ENCODE measurements around the gene APBB1.
"Not testable (repeated sequence)": the region's sequence is repeated elsewhere in the genome, so short reads cannot be mapped to it uniquely, and the experiment has no call there.

The APBB1 gene

DNA sequence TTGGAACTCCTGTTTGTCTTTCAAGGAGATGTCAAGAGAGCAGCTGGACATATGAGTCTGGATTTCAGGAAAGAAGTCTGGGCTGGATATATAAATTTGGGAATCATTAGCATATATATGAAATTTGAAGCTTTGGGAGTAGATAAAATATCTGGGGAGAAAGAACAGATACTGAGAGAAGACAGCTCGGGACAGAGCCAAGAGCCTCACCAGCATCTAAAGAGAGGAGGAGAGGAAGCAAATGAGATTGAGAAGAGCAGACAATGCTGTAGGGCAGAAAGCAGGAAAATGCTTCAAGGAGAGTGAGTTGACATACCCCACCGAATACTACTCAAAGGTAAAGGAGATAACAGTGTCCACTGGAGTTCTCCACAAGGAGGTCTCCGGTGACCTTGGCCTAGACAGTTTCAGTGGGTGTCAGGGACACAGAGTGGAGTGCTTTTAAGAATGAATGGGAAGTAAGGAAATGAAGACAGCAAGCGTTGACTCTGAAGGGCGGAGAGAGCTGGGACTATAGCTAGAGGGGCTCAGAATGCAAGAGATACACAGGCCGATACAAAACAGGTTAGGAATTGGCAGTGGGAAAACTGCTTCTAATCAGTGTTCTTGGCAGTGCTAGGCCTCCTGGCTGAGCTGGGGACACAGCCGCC, 862 bp downstream of the APBB1 start:
- no peak for DNase-seq (ENCODE audit: low read depth)

DNA sequence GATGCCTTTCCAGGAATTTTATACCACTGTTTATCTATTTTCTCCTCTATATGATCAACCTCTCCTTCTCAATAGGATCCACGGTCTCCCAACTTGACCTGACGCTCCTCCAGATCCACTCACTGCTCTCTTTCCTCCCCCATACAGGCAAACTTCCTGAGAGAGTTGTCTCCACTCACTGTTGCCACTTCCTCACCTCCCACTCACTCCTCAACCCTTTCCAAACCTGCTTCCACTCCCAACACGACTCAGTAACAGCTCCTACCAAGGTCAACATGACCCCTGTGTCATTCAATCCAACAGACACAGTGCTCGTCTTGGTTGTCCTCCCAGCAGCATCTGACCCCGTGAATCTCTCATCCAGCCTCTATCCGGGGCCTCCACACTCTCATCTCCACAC, 3.1 kb downstream of the APBB1 start:
- DNase-seq (ENCODE audit: low read depth): no peak

DNA sequence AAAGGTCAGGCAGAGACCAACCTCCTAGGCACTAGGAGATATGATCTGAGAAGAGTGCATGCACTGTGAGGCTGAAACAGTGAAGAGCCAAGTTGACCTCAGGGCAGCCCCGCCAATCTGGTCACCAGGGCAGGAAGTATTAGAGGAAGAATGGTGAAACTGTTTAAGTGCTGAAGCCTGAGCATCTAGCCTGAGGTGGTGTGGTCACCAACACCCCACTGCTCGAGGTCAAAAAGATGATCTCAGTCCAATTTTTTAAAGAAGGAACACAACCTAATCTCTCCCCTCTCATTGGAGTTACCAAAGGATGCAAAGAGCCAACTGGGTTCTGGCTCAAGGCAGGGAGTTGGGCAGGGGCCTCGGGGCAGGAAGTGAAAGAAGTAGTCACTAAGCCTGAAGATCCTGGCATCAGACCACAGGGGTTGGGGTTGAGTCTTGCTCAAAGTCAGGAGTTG, 4.0 kb downstream of the APBB1 start:
- DNase-seq (ENCODE audit: low read depth): no peak

DNA sequence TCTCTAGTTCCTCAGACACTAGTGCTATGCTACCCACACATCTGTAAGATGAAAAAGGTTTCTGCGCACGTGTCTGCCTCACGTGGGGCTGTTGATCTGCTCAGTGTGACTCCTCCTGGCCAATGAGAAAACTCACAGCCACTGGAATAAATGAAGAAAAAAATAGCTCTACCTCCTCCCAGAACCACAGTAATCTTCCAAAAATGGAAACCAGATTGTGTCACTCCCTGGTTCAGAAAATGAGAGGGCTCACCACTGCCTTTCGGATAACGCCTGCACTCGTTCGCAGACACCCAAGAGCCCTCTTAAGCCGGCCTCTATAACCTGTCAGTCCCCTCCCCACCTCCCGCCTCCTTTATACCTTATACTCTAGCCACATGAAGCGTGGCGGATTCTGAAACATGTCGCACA, 5.1 kb downstream of the APBB1 start:
- DNase-seq (ENCODE audit: low read depth): no peak

DNA sequence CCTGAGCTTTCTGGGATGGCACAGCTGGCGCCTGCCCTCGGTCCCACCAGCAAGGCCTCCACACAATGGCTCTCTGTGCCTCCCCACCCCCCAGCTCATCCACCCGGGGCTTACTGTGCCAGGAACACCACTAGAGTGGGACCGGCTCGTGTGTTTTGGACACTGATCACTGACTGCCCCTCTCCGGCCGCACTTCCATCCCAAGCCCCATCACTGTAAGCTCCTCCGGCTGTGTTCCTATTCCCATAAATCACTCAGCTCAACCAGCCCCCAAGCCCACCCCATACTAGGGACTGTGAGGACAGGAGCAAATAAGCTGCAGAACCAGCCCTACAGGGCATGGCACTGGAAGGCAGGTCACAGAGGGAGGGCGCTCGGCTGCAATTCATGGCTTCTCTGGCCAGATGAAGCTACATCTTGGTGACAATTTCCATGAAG, 7.3 kb downstream of the APBB1 start:
- DNase-seq (ENCODE audit: low read depth): no peak

DNA sequence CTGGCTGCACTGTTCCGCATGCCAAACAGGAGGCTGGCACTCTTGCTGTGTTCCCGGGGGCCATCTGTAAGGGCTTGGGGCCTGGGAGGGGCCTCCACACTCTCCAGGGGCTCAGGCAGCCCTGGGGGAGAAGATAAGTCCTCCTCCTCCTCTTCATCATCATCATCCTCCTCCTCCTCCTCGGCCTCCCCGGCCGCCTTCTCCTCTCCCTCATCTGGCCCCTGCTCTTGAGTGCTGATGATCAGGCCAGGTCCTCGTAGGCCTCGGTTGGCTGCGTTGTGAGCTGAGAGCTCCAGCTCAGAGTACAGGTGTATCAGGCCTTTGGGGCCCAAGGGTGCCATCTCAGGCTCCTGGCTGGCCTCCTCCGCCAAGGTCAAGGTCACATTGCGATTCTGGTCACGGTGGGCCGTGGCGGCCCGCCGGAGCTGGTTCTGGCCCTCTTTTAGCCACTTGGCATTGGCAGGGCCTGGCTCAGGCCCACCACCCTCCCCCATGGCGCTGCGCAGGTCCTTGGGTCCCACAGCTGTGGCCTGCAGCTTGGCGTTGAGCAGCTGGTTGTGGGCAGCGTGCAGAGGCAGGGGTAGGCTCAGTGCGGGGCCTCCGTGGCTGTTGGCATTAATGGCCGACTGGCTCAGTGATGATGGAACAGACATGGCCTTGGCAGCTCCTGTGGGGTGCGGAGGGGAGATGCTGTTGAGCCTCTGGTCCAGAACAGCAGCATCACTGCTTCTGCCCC, 8.0 kb downstream of the APBB1 start:
- DNase-seq (ENCODE audit: low read depth): no peak

DNA sequence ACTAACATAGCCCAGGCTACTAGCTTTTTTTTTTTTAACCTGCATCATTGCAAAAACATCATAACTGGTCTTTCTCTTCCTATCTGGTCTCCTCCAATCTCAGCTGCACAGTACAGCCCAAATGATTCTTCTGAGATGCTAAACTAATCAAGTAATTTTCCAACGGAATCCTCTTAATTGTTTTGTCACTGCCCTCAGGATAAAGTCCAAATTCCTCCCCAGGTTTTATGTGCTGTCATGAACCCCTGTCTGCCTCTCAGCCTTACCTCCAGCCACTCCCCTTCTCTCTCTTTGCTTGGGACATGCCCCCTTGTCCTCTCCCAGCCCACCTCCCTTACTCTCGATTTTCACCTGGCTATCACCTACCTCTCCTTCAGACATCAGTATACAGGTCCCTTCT, 12.5 kb downstream of the APBB1 start:
- no peak for DNase-seq (ENCODE audit: low read depth)

DNA sequence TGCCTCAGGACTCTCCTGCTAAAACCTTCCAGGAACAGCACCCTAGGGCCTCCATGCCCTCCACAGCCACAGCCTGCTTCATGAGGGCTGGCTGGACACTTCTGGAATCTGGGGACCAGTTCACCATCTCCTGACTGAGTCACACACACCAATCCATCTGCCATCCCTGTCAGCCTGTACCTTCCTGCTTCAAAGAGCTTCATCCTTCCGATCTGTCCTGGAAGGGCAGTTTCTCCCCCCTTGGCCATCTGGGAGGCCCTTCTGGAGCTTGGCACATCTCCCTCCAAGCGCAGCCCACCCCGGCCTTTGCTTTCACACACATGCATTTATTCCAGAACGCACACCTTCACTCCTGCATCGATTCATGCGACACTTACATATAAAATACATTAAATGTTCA, 13.0 kb downstream of the APBB1 start:
- DNase-seq (ENCODE audit: low read depth): no peak

- no peak for DNase-seq (ENCODE audit: low read depth)
Measured at GRCh38 chr11:6405052-6405667, 13.7 kb downstream of the APBB1 start.

GRCh38 chr11:6404342-6405051, 14.4 kb downstream of the APBB1 start:
- DNase-seq (ENCODE audit: low read depth): no peak

DNA sequence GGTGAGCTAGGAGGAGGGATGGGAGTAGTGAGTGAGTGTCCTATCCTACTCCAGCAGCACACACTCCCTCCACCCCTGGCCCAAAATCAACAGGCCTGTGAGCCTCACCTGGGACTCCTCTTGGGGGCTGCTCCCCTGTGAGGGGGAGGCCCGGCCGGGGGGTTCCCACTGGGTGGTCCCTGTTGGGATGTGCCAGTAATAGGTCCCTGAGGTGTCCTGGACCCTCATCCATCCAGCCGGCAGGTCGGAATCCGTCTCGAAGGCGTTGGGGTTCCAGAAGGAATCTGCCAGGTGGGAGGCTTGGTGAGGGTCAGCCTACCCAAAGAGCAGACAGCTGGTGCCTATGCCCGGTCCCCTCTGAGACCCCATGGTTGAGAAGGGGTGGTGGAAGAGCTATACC, 15.4 kb downstream of the APBB1 start:
- no peak for DNase-seq (ENCODE audit: low read depth)

GRCh38 chr11:6402561-6402981, 16.3 kb downstream of the APBB1 start:
- no peak for DNase-seq (ENCODE audit: low read depth)

GRCh38 chr11:6402061-6402470, 16.8 kb downstream of the APBB1 start:
- no peak for DNase-seq (ENCODE audit: low read depth)

DNA sequence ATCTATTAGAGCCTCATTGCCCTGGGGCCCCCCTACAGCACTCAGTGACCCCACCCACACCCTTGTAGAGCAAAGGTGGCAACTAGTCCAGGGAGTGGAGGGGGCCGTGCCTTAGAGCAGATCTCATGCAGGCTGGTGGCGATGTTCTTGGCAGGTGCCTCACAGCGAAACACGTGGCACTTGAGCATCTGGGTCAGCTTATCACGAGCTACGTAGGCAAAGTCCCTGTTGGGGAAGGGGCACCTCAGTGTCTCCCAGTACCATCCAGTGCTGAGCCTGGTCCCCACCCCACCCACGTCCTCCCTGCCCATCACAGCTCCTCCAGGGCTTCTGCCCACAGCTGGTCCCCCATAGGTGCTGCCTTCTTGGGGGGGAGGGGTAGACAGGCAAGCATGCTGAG, 17.4 kb downstream of the APBB1 start:
- no peak for DNase-seq (ENCODE audit: low read depth)

DNA sequence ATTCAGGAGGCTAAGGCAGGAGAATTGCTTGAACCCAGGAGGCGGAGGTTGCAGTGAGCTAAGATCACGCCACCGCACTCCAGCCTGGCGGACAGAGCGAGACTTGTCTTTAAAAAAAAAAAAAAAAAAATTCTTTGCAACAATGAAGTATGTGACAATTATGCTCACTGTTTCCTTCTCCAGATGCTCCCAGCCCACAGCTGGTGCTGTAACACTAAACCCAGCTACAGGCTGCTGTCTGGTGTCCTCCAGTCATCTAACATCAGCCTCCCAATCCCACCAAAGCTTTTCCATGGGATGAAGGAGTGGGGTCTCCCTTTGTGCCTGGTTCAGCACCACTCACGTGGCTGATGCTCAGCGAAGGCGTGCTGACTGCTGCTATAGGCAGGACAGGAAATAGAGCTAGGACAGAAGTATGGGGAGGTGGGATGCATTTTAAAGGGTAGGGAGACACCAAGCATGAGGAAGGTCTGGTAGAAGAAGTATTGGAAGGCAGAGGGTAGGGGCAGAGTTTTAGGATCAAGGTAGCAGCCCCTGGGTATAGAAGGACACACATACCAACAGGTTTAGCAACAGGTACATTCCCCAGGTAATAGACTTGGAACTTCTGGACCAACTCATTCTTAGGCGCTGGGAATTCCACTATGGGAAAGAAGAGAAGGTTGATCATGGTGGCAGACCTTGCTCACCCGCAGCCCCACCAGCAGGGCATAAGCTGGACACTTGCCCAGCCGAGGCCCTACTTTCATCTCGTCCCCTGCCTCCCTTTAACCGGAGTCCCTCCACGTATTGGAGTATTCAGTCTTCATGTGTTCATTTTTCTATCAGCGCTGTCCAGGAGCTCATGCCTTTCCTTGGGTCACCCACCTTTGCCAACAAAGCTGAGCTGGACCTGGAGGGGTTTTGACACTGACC, 18.2 kb downstream of the APBB1 start:
- DNase-seq (ENCODE audit: low read depth): no peak

GRCh38 chr11:6397636-6398035, 21.3 kb downstream of the APBB1 start:
- DNase-seq (ENCODE audit: low read depth): no peak

GRCh38 chr11:6397156-6397555, 21.7 kb downstream of the APBB1 start:
- DNase-seq (ENCODE audit: low read depth): peak; percentile 17

DNA sequence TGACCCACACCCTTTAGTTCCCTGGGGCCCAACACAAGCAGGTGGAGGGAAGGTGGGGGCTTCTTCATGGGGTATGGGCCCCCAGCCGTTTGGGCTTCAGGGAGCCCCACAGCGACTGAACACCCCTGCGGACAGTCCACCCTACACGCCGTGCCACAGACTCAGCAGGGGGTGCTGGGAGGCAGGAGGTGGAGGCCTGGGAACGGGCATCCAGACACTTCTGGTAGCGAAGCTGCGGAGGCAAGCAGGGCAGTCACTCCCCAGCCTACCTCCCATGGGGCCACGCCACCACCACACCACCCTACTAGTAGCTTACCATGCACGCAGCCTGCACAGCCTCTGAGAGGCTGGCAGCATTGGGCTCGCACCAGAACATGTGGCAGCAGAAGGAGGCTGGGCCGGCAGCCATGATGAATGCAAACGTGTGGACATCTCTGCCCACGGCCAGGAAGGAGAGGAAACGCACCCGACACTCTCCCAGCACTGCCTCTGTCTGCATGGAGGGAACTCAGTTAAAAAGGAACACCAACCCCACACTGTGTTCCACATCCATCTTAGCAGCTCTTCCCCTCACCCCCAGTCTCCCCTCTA, 23.3 kb downstream of the APBB1 start:
- DNase-seq (ENCODE audit: low read depth): no peak

- no peak for DNase-seq (ENCODE audit: low read depth)
Measured at GRCh38 chr11:6393989-6394670, 24.8 kb downstream of the APBB1 start.

DNA sequence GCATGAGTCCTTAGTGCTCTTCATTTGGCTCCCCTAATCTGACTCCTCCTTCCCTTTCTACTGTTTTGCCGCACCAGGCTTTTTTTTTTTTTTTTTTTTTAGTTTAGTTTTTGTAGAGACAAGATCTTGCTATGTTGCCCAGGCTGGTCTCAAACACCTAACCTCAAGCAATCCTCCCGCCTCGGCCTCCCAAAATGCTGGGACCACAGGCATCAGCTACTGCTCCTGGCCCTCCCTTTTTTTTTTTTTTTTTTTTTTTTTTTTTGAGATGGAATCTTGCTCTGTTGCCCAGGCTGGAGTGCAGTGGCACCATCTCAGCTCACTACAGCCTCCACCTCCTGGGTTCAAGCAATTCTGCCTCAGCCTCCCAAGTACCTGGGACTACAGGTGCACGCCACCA, 26.6 kb downstream of the APBB1 start:
- not testable (repeated sequence) for DNase-seq (ENCODE audit: low read depth)

All from GM04504 (cell line).